Measurements from ENCODE around the gene GFRAL.

GFRAL gene

DNA sequence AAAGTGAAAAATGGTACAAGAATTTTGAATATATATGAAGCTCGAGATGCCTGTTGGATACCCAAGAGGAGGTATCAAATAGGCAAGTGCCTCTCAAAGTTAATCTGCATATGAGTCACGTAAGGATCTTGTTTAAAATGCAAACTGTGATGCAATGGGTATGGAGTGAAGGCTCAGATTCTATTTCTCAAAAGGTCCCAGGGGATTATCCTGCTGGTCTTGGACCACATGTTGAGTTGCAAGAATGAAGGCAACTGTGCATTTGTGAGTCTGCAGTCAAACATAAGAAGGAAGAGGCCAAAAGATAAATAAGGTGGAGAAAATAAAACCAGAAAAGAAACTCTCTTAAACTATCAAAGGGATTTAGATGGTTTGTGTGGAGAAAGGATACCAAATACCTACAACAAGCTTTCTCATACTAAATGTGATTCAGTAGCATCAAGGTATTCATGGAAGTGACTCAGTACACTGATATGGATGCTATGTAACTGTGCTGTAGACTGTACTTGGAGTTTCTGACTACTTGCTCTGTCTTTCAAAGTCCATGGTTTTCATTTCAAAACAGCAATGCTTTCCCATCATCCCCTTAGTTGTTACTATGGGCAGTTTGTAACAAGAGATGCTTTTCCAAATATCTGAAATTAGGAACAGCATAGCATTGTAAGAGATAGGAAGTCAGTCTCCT, 106.3 kb downstream of the GFRAL start:
- DNase-seq (ENCODE audit: low read depth, low spot score), result no peak

DNA sequence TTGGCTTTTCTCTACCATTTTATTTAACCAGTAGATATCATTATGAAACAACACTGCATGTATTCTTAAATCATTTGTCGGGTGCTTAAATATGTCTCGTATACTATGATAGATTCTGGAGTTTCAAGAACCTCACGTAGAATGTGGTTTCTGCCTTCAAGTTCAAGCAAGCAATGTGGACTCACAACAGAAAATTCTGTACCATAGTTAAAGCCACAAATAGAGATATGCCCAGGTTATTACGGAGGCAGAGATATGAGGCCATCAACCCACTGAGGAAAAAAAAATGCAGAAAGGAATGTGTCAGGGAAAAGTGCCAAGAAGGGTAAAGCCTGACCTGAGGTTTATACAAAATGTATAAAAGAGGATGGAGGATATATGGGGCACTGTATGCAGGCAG, 109.9 kb downstream of the GFRAL start:
- no peak for DNase-seq (ENCODE audit: low read depth, low spot score)

DNA sequence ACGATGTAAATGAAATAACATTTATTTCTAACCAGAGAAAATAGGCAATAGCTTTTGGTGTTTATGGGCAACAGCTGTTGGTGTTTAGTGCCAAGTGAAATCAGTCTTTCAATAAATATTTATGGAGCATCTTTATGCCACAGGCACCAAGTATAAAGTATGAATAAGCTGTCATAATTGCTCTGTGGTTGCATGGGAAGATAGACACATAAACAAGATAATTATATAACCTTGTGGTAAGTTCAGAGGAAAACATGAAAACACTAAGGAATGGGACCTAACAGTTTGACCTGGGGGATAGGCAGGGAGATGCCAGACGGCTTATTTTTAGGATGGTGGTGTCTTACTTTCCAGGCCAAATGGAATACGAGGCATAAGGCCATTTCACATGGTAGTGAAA, 110.9 kb downstream of the GFRAL start:
- DNase-seq (ENCODE audit: low read depth, low spot score), result no peak

DNA sequence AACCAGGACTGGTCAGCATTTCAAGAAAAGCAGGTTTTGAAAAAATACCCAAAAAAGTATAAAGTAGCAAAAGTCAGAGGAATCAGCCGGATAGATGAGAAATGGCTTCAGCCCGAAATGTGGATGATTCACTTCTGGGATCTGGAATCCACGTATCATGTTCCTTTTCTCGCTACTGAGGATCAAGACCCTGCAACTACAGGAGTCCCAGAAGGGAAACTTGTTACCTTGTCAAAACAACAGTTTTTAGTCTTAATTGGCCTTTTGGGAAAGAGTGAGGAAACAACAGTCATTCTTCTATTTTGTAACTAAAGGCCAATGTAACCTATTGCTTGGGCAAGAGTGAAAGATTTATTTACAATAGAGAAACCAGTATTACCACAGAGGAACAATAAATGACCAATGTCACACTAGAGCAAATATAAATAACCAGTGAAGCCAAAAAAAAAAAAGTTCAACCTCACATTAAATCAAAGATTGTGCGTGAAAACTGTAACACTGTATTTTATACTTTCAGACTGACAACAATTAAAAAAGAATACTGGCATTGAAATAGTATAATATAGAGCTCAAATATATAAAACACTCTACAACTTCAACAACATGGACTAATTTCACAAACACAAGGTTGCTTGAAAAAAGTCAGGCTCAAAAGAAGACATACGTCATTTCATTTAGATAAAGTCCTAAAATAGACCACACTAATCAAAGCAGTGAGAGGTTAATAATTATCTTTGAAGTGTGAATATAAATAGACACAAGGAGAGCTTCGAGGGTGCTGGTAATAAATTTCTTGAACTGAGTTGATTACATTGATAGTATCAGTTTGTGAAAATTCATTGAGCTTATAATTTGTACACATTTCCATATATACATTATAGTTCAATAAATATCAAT, 116.2 kb downstream of the GFRAL start:
- DNase-seq (ENCODE audit: low read depth, low spot score), result no peak

DNA sequence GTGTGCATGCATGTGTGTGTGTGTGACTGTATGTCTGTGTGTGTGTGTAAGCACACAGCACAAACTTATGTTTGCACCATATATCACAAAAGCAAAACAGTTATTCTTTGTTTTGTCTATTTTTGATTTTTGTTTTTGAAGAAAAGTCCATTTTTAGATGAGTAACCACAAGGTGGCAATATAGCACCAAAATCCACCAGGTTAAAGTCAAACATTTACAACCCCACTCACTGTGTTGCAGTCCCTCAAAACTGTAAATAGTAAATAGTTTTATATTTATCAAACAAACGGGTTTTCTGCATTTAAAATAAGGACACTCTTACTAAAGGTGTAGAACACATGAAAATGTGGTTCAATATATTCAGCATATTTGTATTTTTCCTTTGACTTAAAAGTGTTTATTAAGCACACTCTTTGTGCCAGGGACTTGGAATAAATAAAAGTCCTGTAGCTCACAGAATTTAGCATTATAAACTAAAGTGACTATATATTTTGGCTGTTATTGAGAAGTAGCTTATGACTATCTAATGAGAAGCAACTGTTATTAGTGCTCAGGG, 118.5 kb downstream of the GFRAL start:
- no peak for DNase-seq (ENCODE audit: low read depth, low spot score)

DNA sequence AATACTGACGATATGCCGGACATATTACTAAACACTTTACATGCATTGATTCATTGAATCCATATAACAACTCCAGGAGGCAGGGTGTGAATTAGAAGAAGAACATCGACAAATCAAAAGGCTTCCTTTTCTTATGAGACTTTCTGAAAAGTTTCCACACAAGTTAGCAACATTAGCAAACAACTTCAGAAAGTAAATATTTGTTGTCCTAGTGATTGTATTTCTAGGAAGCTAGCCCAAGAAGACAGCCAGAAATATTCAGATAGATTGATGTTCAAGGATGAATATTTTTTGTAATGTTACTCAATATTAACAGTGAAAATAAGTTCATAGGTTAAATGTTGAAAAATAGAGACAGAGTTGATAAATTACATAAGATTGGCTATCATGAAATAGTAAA, 120.6 kb downstream of the GFRAL start:
- DNase-seq (ENCODE audit: low read depth, low spot score), result no peak

DNA sequence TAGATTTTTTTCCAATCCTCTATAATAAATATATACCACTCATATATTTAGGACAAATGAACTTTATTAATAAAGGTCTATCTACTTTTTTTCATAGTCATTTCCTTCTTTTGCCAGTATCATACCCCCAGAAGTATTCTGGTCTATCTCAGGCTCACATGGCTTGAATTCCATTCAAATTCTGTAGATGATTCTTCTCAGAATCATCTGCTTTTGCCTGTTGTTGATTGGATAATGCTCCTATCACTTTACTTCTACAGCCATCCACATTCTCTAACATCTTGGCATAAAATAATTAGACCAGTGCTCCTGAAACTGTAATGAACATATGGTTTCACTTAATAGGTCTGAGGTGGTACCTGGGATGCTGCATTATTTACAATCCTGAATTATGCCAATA, 121.2 kb downstream of the GFRAL start:
- DNase-seq (ENCODE audit: low read depth, low spot score), result no peak

DNA sequence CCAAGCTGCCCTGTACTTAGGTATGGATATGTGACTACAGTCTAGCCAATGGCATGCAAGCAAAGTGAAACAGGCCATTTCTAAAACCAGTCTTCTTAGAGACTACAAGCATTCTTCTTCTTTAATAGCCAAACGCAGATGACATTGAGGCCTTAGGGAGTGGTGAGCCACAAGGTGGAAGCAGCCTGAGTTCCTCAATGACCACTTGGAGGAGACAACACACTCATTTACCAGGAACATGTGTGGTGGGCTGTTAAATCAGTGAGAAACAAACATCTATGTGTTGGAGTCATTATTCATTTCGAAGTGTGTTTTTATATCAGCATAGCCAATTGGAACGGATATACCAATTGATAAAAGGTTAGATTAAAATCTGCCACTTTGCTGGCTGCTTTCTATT, 122.0 kb downstream of the GFRAL start:
- no peak for DNase-seq (ENCODE audit: low read depth, low spot score)

DNA sequence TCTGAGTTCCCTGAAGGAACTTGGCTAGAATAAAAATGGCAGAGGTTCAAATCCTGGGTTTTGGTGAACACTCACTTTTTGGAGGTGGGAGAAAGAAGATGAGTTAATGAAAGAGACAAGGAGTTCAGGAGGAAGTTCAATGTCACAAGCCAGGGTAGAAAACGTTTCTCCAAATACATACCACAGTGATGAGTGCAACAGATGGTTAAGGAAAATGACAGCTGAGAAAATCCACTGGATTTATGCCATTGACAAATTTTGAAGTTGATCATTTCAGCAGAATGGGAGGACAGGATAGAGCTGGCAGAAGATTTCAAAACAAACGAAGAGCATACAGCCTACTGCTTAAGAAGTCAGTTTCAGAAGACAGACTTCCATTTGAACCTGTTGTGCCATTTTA, 122.7 kb downstream of the GFRAL start:
- no peak for DNase-seq (ENCODE audit: low read depth, low spot score)

All from activated CD4-positive, CD25-positive, alpha-beta regulatory T cell treated with anti-CD3 and anti-CD28 coated beads, Interleukin-2, amount 50 U/mL, for 16 hours (primary cell).